Measurements from ENCODE around the gene SCNM1.

Gene SCNM1

GRCh38 chr1:151211972-151212705 is 46.2 kb downstream of the SCNM1 start:
- DNase-seq (ENCODE audit: low read depth in 1 of 2, low spot score in 1 of 2), result no peak
- in situ Hi-C loops (cut with HindIII; ENCODE audit: low pct_unique_long_range_greater_than_20kb, low sequenced_read_pairs), result no loop called here

GRCh38 chr1:151213560-151213959 is 47.6 kb downstream of the SCNM1 start:
- no peak for TF ChIP-seq JUND (IDR thresholded peaks at IDR 0.05; ENCODE audit: low read depth)
- in situ Hi-C loops (cut with HindIII; ENCODE audit: low pct_unique_long_range_greater_than_20kb, low sequenced_read_pairs), result no loop called here
- no peak for DNase-seq (ENCODE audit: low read depth in 1 of 2, low spot score in 1 of 2)

More at GRCh38 chr1:151211972-151212705, 46.2 kb downstream of the SCNM1 start:
- no peak for TF ChIP-seq JUND (IDR thresholded peaks at IDR 0.05; ENCODE audit: low read depth)

Measured in T47D (cell line).